HEK293 (cell line): ENCODE results near the gene RAVER2.

Experiments used
- CTCF ChIA-PET: fragments of 350-600 bp; formaldehyde crosslinking; extraction: SDS; loops from one replicate; lab custom pipeline; 2021; ENCODE audit warnings: antibody characterized with exemption; lab: Yijun Ruan, JAX
- POLR2A ChIA-PET: fragments of 300-600 bp; formaldehyde crosslinking; extraction: SDS; loops from one replicate; lab custom pipeline; 2020; ENCODE audit warnings: antibody characterized with exemption, inconsistent platforms; lab: Yijun Ruan, JAX
- H3K27ac ChIP-seq: fragments of 200-500 bp; sonication (Bioruptor generic); 2 replicates; pipeline ENCODE4 v1.5.1; 2014; ENCODE audit warnings: low read depth, low read length, control low read depth, inconsistent platforms; ENCODE audit errors: extremely low read depth
- H3K36me3 ChIP-seq, 2 experiments: fragments of 200-500 bp in 1 of 2; sonication (Bioruptor generic) in 1 of 2; 1 replicate in 1 of 2; 2 replicates in 1 of 2; pipeline ENCODE4 v1.5.1; 2014 to 2017; ENCODE audit warnings: inconsistent platforms in 2 of 2, low read length in 2 of 2; ENCODE audit not compliant: control insufficient read depth in 2 of 2, insufficient read depth in 1 of 2
- H3K4me1 ChIP-seq: fragments of 200-500 bp; sonication (Bioruptor generic); 2 replicates; pipeline ENCODE4 v1.5.1; 2014; ENCODE audit warnings: mild to moderate bottlenecking, low read length, inconsistent platforms; ENCODE audit not compliant: control insufficient read depth, insufficient read depth
- H3K4me3 ChIP-seq: 2 replicates; pipeline ENCODE4 v1.5.1; 2011; ENCODE audit warnings: low read depth, mild to moderate bottlenecking, control low read depth, low read length, moderate library complexity
- H3K9me3 ChIP-seq: fragments of 200-500 bp; sonication (Bioruptor generic); 2 replicates; pipeline ENCODE4 v1.5.1; 2014; ENCODE audit warnings: low read depth, low read length, inconsistent platforms; ENCODE audit not compliant: control insufficient read depth, insufficient read depth
- GLI2 ChIP-seq: fragments of 450-650 bp; formaldehyde crosslinking; IDR thresholded peaks from 2 replicates; pipeline ENCODE4; 2017; ENCODE audit warnings: missing biosample characterization, missing genetic modification characterization, low read depth, borderline replicate concordance
- KLF16 ChIP-seq: fragments of 450-650 bp; formaldehyde crosslinking; IDR thresholded peaks from 2 replicates; pipeline ENCODE4 v1.5.1; 2017; ENCODE audit warnings: missing biosample characterization, missing genetic modification characterization
- KLF7 ChIP-seq: fragments of 450-650 bp; formaldehyde crosslinking; IDR thresholded peaks from 2 replicates; pipeline ENCODE4 v1.5.1; 2016; ENCODE audit warnings: missing biosample characterization, missing genetic modification characterization, borderline replicate concordance
- MYNN ChIP-seq: fragments of 450-650 bp; formaldehyde crosslinking; IDR thresholded peaks from 2 replicates; pipeline ENCODE4 v1.5.1; 2016; ENCODE audit warnings: missing biosample characterization, missing genetic modification characterization, borderline replicate concordance
- OSR2 ChIP-seq: fragments of 450-650 bp; formaldehyde crosslinking; IDR thresholded peaks from 2 replicates; pipeline ENCODE4 v1.5.1; 2016; ENCODE audit warnings: missing biosample characterization, missing genetic modification characterization
- PRDM1 ChIP-seq: fragments of 450-650 bp; formaldehyde crosslinking; IDR thresholded peaks from 2 replicates; pipeline ENCODE4; 2016; ENCODE audit warnings: missing biosample characterization, missing genetic modification characterization
- ZBTB20 ChIP-seq: fragments of 450-650 bp; formaldehyde crosslinking; IDR thresholded peaks from 2 replicates; pipeline ENCODE4 v1.5.1; 2016; ENCODE audit warnings: missing biosample characterization, missing genetic modification characterization
- ZIC2 ChIP-seq: fragments of 450-650 bp; formaldehyde crosslinking; IDR thresholded peaks from 2 replicates; pipeline ENCODE4 v1.5.1; 2016; ENCODE audit warnings: missing biosample characterization, missing genetic modification characterization
- ZNF132 ChIP-seq: fragments of 450-650 bp; formaldehyde crosslinking; IDR thresholded peaks from 2 replicates; pipeline ENCODE4 v1.5.1; 2017; ENCODE audit warnings: missing biosample characterization, missing genetic modification characterization, borderline replicate concordance
- ZNF157 ChIP-seq: fragments of 450-650 bp; formaldehyde crosslinking; IDR thresholded peaks from 2 replicates; pipeline ENCODE4 v1.5.1; 2016; ENCODE audit warnings: missing biosample characterization, missing genetic modification characterization
- ZNF169 ChIP-seq: fragments of 450-650 bp; formaldehyde crosslinking; IDR thresholded peaks from 2 replicates; pipeline ENCODE4 v1.5.1; 2016; ENCODE audit warnings: missing biosample characterization, missing genetic modification characterization
- ZNF184 ChIP-seq: fragments of 450-650 bp; IDR thresholded peaks from 2 replicates; pipeline ENCODE4 v1.5.1; 2018; ENCODE audit warnings: missing biosample characterization, mild to moderate bottlenecking, missing genetic modification characterization
- ZNF23 ChIP-seq: fragments of 450-650 bp; formaldehyde crosslinking; IDR thresholded peaks from 2 replicates; pipeline ENCODE4 v1.5.1; 2016; ENCODE audit warnings: missing biosample characterization, missing genetic modification characterization, borderline replicate concordance
- ZNF302 ChIP-seq: fragments of 450-650 bp; formaldehyde crosslinking; IDR thresholded peaks from 2 replicates; pipeline ENCODE4 v1.5.1; 2016; ENCODE audit warnings: missing biosample characterization, missing genetic modification characterization, low read depth
- ZNF354C ChIP-seq: fragments of 450-650 bp; formaldehyde crosslinking; IDR thresholded peaks from 2 replicates; pipeline ENCODE4 v1.5.1; 2016; ENCODE audit warnings: missing biosample characterization, missing genetic modification characterization, low read depth, borderline replicate concordance
- ZNF416 ChIP-seq: fragments of 450-650 bp; formaldehyde crosslinking; IDR thresholded peaks from 2 replicates; pipeline ENCODE4 v1.5.1; 2016; ENCODE audit warnings: missing biosample characterization, missing genetic modification characterization
- ZNF48 ChIP-seq: fragments of 450-650 bp; formaldehyde crosslinking; IDR thresholded peaks from 2 replicates; pipeline ENCODE4 v1.5.1; 2016; ENCODE audit warnings: missing biosample characterization, missing genetic modification characterization
- ZNF558 ChIP-seq: fragments of 450-650 bp; formaldehyde crosslinking; IDR thresholded peaks from 2 replicates; pipeline ENCODE4 v1.5.1; 2016; ENCODE audit warnings: missing biosample characterization, missing genetic modification characterization
- ZNF621 ChIP-seq: fragments of 450-650 bp; formaldehyde crosslinking; IDR thresholded peaks from 2 replicates; pipeline ENCODE4 v1.5.1; 2017; ENCODE audit warnings: missing biosample characterization, missing genetic modification characterization
- ZSCAN16 ChIP-seq: fragments of 450-650 bp; formaldehyde crosslinking; IDR thresholded peaks from 2 replicates; pipeline ENCODE4 v1.5.1; 2016; ENCODE audit warnings: missing biosample characterization, missing genetic modification characterization
- TF ChIP-seq, protein P1 (sequence below): fragments of 450-650 bp; formaldehyde crosslinking; IDR thresholded peaks from 2 replicates; pipeline ENCODE4 v1.5.1; 2016; ENCODE audit warnings: missing biosample characterization, missing genetic modification characterization
- TF ChIP-seq, protein P2 (sequence below): fragments of 450-650 bp; formaldehyde crosslinking; IDR thresholded peaks from 2 replicates; pipeline ENCODE4 v1.5.1; 2017; ENCODE audit warnings: missing biosample characterization, missing genetic modification characterization
- TF ChIP-seq, protein P3 (sequence below): fragments of 450-650 bp; formaldehyde crosslinking; IDR thresholded peaks from 2 replicates; pipeline ENCODE4 v1.5.1; 2016; ENCODE audit warnings: missing biosample characterization, missing genetic modification characterization
- TF ChIP-seq, protein P4 (sequence below): fragments of 450-650 bp; formaldehyde crosslinking; IDR thresholded peaks from 2 replicates; pipeline ENCODE4 v1.5.1; 2016; ENCODE audit warnings: missing biosample characterization, missing genetic modification characterization

Gene RAVER2

DNA sequence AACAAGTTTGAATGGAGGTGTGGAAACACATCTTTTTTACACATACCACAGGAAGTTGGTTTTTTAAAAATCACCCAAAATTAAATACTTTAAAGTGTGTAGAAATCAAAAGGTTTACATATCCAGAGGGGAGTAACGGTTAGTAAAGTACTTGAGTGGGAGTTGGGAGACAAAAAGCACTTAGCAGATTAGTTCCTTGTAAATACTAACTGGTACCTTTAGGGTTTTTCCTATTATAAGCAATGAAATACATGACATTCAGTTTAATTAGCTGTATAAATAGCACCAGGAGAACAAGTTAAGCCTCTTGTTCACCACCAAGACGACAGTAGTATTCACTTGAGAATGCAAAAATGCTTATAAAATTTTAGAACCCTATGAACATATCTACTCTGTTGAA, 23.7 kb upstream of the RAVER2 start (continued):
- TF ChIP-seq ZNF416 (tag by site-specific recombination) (no peak), ZBTB20 (tag by site-specific recombination) (no peak), ZNF621 (tag by site-specific recombination) (no peak)
- TF ChIP-seq, protein P1, sequence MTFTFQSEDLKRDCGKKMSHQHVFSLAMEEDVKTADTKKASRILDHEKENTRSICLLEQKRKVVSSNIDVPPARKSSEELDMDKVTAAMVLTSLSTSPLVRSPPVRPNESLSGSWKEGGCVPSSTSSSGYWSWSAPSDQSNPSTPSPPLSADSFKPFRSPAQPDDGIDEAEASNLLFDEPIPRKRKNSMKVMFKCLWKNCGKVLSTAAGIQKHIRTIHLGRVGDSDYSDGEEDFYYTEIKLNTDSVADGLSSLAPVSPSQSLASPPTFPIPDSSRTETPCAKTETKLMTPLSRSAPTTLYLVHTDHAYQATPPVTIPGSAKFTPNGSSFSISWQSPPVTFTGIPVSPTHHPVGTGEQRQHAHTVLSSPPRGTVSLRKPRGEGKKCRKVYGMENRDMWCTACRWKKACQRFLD, result no peak
- TF ChIP-seq, protein P2, sequence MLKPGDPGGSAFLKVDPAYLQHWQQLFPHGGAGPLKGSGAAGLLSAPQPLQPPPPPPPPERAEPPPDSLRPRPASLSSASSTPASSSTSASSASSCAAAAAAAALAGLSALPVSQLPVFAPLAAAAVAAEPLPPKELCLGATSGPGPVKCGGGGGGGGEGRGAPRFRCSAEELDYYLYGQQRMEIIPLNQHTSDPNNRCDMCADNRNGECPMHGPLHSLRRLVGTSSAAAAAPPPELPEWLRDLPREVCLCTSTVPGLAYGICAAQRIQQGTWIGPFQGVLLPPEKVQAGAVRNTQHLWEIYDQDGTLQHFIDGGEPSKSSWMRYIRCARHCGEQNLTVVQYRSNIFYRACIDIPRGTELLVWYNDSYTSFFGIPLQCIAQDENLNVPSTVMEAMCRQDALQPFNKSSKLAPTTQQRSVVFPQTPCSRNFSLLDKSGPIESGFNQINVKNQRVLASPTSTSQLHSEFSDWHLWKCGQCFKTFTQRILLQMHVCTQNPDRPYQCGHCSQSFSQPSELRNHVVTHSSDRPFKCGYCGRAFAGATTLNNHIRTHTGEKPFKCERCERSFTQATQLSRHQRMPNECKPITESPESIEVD, result peak; percentile 33; the same call in 1 of the 2 replicates

DNA sequence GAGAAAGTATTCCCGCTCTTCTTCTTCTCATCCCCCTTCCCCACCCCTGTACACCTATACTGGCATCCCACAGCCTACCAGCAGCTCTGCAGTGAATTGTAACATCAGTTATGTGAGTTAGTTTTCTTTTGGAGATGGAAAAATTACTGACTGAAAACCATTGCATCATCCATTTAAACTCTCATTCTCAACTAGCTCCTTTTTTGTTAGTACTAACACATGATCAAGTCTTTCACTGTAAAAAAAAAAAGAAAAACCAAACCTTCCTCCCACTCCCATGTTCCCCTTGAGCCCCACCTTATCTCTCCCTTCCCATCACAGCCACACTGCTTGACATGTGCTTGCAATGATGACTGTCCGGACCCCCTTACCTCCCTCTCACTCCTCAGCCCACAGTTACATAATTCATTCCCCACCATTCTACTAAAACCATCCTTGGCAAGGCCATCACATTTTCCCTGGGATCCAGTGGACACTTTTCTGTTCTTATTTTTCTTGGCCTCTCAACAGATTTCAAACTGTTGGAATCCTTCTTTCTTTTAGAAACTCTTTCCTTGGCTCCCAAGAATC, 23.2 kb upstream of the RAVER2 start:
- Histone ChIP-seq H3K36me3 (no peaks in the 10 kb centered on the region), H3K4me3 (no peak overlapping the region), H3K4me1 (no peaks in the 10 kb centered on the region), H3K27ac (no peak overlapping the region), H3K9me3 (no peaks in the 10 kb centered on the region)
- CTCF ChIA-PET, result interaction anchor here (0.7 kb wide), 1 partner anchor 12 kb away, joined by 3 read pairs; no protein-coding TSS in a partner anchor
- POLR2A ChIA-PET, result no interaction called here
- TF ChIP-seq PRDM1, result no peak
- TF ChIP-seq, protein P3, sequence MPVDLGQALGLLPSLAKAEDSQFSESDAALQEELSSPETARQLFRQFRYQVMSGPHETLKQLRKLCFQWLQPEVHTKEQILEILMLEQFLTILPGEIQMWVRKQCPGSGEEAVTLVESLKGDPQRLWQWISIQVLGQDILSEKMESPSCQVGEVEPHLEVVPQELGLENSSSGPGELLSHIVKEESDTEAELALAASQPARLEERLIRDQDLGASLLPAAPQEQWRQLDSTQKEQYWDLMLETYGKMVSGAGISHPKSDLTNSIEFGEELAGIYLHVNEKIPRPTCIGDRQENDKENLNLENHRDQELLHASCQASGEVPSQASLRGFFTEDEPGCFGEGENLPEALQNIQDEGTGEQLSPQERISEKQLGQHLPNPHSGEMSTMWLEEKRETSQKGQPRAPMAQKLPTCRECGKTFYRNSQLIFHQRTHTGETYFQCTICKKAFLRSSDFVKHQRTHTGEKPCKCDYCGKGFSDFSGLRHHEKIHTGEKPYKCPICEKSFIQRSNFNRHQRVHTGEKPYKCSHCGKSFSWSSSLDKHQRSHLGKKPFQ (tag by site-specific recombination), result no peak
- TF ChIP-seq ZNF157, result no peak
- no peak for TF ChIP-seq KLF16 (tag by site-specific recombination)
- no peak for TF ChIP-seq KLF7 (tag by site-specific recombination)
- no peak for TF ChIP-seq ZNF302
- no peak for TF ChIP-seq ZNF132
- no peak for TF ChIP-seq ZIC2
- no peak for TF ChIP-seq OSR2 (tag by site-specific recombination)
- no peak for TF ChIP-seq ZNF169 (tag by site-specific recombination)
- no peak for TF ChIP-seq ZNF48
- no peak for TF ChIP-seq ZNF184 (tag by site-specific recombination)
- no peak for TF ChIP-seq GLI2
- TF ChIP-seq ZNF354C (tag by site-specific recombination), result no peak
- TF ChIP-seq ZNF23 (tag by site-specific recombination), result no peak
- TF ChIP-seq, protein P4, sequence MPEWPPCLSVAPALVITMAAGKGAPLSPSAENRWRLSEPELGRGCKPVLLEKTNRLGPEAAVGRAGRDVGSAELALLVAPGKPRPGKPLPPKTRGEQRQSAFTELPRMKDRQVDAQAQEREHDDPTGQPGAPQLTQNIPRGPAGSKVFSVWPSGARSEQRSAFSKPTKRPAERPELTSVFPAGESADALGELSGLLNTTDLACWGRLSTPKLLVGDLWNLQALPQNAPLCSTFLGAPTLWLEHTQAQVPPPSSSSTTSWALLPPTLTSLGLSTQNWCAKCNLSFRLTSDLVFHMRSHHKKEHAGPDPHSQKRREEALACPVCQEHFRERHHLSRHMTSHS (tag by site-specific recombination), result no peak
- no peak for TF ChIP-seq ZSCAN16 (tag by site-specific recombination)
- TF ChIP-seq MYNN (tag by site-specific recombination), result no peak
- no peak for TF ChIP-seq ZNF558 (tag by site-specific recombination)
